Measurements from ENCODE around the gene NFATC1. TPM values are rescaled to one million over a fixed set of nuclear protein-coding genes. Genes with fewer than 3 reads are reported as not detected.
A peak's percentile ranks its signal among the peaks of the same experiment; 100 is the strongest.

NFATC1 gene
- total RNA-seq, 2 donors from 2014 or later: 2.9 to 4.4 TPM

- ATAC-seq (peak; percentile 73), DNase-seq (peak; percentile 38 to 65)
- intact Hi-C loops (cut with DNase I, micrococcal nuclease): loop anchor here (5.0 kb wide), 2 partner anchors 113 to 147 kb away; no protein-coding TSS in a partner anchor
Observed at GRCh38 chr18:79528846-79529245, 133.1 kb downstream of the NFATC1 start.

DNA sequence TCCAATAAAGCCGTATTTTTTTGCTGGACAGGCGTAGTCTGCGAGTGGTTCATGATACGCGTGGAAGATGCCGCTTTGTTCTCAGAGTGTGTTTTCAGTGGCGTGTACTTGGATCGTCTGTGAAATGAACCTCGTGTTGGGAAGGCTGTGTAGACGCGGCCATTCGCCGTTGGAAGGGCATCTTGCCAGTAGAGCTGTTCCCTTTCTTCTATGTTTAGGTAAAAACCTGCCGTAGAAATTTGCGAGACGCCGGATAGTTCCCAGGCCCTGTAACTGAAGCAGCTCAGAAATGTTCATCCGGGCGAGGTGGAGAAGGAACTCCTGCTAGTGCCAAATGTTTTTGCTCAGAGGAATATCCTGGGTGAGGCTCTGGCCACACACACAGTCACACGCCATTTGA lies 133.6 kb downstream of the NFATC1 start:
- ATAC-seq (no peak), DNase-seq (peak; percentile 1 to 15)
- intact Hi-C loops (cut with DNase I, micrococcal nuclease): loop anchor here (5.0 kb wide), 2 partner anchors 113 to 147 kb away; no protein-coding TSS in a partner anchor

DNA sequence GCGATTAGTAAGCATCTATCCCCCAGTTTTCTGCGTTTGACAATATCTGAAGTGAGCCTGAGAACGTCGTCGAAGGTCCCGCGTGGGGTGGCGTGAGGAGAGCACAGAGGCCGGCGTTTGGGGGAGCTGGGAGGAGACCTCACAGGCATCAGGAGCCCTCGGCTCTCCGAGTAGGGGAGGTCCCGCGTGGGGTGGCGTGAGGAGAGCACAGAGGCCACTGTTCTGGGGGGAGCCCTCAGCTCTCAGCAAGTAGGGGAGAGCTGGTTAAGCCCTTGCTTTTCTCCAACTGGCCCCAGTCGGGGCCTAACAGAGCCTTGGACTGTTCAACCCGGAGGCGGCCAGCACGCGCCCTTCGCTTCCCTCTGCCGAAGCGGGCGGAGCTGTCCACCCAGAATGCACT lies 134.3 kb downstream of the NFATC1 start:
- peak; percentile 2 to 15 for DNase-seq
- no peak for ATAC-seq

GRCh38 chr18:79530821-79531220 lies 135.1 kb downstream of the NFATC1 start:
- intact Hi-C loops (cut with DNase I, micrococcal nuclease): no loop called here

More for the DNA sequence above, 134.3 kb downstream of the NFATC1 start:
- intact Hi-C loops (cut with DNase I, micrococcal nuclease): loop anchor here (5.0 kb wide), 2 partner anchors 112 to 148 kb away; no protein-coding TSS in a partner anchor

GRCh38 chr18:79531386-79531785 lies 135.7 kb downstream of the NFATC1 start:
- no peak for ATAC-seq
- intact Hi-C loops (cut with DNase I, micrococcal nuclease): no loop called here
- DNase-seq: peak; percentile 3 to 10

More at GRCh38 chr18:79530821-79531220, 135.1 kb downstream of the NFATC1 start:
- peak; percentile 3 to 13 for DNase-seq
- no peak for ATAC-seq

GRCh38 chr18:79531926-79532312 lies 136.2 kb downstream of the NFATC1 start:
- no peak for ATAC-seq
- DNase-seq: peak; percentile 1 to 10
- intact Hi-C loops (cut with DNase I, micrococcal nuclease): no loop called here

GRCh38 chr18:79532313-79533007 lies 136.7 kb downstream of the NFATC1 start:
- DNase-seq (peak; percentile 5 to 18), ATAC-seq (no peak)
- intact Hi-C loops (cut with DNase I, micrococcal nuclease): no loop called here

DNA sequence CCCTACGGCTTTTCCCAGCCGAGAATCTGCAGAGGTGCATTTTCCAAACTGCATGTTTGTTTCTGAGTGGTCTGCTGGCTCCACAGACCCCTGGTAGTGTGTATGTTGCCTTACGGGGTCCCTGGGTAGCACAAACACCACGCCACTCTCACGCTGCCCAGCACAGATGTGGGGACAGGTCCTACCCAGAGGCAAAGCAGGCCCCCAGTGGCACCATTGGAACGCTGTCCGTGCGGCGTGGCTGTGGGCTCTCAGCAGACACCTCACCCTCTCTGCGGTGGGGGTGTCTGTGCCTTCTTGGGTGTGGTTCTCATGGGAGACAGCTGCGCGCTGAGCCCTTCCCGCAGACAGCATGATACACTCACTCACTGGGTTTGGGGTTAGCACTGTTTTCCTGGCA lies 137.4 kb downstream of the NFATC1 start:
- DNase-seq (peak; percentile 1 to 14), ATAC-seq (no peak)
- intact Hi-C loops (cut with DNase I, micrococcal nuclease): no loop called here

- intact Hi-C loops (cut with DNase I, micrococcal nuclease): no loop called here
- DNase-seq (peak; percentile 2 to 8), ATAC-seq (no peak)
Observed at GRCh38 chr18:79533591-79533990, 137.9 kb downstream of the NFATC1 start.

DNA sequence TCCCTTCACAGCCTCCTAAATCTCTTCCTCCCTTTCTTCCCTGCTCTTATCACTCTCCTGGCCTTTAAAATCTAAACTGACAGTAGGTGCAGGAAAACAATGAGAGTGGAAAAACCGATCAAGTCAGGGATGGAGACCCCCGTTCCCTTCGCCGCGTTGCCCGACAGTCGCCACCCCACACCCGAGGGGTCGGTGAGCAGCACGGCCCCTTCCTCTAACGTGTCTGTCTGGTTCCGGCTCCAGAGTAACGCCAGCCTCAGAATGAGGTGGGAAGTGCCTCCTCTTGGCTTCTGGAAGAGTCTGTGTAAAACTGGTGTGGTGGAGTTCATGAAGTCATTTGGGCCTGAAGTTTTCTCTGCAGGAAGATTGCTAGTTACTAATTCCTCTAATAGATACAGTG lies 138.6 kb downstream of the NFATC1 start:
- DNase-seq: peak in 1 of 2 donors; percentile 8
- intact Hi-C loops (cut with DNase I, micrococcal nuclease): no loop called here
- ATAC-seq: no peak

GRCh38 chr18:79537758-79538157 lies 142.0 kb downstream of the NFATC1 start:
- no peak for ATAC-seq
- DNase-seq: no peak
- intact Hi-C loops (cut with DNase I, micrococcal nuclease): no loop called here

DNA sequence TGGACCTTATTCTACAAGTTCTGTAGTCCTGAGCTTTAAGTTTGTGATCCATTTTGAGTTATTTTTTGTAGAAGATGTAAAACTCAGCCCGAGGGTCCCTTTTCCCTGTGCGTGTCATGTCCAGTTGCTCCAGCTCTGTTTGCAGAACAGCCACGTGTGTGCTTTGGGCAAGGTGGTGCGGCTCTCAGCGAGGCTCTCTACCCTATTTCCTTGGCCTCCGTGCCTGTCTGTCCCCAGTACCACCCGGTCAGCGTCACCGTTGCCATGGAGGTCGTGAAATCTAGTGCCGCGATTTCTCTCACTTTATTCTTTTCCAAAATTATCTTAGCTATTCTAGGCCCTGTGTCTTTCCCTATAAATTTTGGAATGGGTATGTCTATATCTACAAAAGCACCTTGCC lies 142.9 kb downstream of the NFATC1 start:
- intact Hi-C loops (cut with DNase I, micrococcal nuclease): no loop called here
- DNase-seq (peak in 1 of 2 donors; percentile 5), ATAC-seq (no peak)

GRCh38 chr18:79540161-79540903 lies 144.6 kb downstream of the NFATC1 start:
- DNase-seq (peak in 1 of 2 donors; percentile 19), ATAC-seq (no peak)
- intact Hi-C loops (cut with DNase I, micrococcal nuclease): no loop called here

GRCh38 chr18:79540904-79541282 lies 145.2 kb downstream of the NFATC1 start:
- intact Hi-C loops (cut with DNase I, micrococcal nuclease): no loop called here
- ATAC-seq (no peak), DNase-seq (no peak)

DNA sequence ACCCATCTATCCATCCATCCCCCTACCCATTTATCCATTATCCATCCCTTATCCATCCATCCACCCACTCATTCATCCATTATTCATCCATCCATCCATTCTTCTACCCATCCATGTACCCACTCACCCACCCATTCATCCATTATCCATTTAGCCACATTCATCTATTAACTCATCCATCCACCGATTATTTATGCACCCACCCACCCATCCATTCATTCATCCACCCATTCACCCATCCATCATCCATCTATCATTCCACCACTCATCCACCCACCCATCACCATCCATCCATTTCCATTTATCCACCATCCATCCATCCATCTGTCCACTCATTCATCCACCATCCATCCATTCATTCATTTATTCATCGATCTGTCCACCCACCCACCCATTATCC lies 146.5 kb downstream of the NFATC1 start:
- DNase-seq: no peak
- intact Hi-C loops (cut with DNase I, micrococcal nuclease): no loop called here
- ATAC-seq: no peak

GRCh38 chr18:79542876-79543750 lies 147.4 kb downstream of the NFATC1 start:
- intact Hi-C loops (cut with DNase I, micrococcal nuclease): no loop called here
- DNase-seq (no peak), ATAC-seq (no peak)

GRCh38 chr18:79543861-79544385 lies 148.2 kb downstream of the NFATC1 start:
- ATAC-seq (no peak), DNase-seq (no peak)
- intact Hi-C loops (cut with DNase I, micrococcal nuclease): no loop called here

DNA sequence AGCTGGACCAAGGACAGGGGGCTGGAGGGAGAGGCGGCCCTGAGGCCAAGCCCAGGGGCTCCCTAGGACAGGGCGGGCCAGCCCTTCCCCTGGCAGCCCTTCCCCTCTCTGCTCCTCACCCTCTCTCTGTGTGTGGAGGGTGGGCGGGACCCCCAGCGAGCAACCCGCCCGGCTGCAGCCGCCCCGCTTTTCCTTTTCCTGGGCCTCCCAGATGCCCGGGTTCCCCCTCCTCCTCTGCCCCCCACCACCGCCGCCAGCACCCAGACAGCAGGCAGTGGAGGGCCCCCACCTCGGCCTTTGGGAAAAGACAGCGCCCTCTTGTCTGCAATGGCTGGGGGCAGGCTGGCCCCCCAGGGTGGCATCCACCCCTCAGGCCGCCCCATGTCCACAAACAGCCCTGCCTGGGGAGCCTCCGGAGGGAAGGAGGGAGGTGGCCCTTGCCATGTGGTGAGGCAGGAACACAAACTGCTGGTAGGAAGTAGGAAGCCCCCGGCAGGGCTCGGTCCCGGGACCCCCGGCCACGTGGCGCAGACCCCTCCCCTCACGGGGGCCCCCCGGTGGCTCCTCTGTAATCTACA lies 148.7 kb downstream of the NFATC1 start:
- DNase-seq (no peak), ATAC-seq (no peak)

DNA sequence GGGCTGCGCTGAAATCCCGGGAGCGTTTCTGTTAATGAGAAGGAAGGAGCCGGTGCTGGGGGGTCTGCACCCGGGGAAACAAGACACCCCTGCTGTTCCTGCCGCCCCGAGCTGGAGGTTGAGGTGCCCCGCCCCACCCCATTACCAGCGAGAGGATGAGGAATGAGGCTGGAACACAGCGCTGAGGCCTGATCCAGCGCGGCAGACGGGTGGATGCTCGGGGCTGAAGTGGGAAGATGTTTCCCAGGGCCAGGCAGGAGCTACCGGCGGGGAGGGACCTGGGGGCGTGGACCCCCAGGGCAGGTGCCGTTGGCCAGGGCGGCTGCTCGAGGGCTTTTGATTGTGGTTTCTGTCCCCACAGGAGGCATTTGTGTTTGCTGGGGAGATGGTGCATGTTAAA lies 149.5 kb downstream of the NFATC1 start:
- DNase-seq (no peak), ATAC-seq (no peak)
- intact Hi-C loops (cut with DNase I, micrococcal nuclease): no loop called here

More for the DNA sequence above, 148.7 kb downstream of the NFATC1 start:
- intact Hi-C loops (cut with DNase I, micrococcal nuclease): no loop called here
